Nephron (organoid): ENCODE results near the gene FAT1.
A peak's percentile ranks its signal among the peaks of the same experiment; 100 is the strongest.

Source experiments
- H3K27ac Mint-ChIP-seq, 3 experiments: 2 replicates each; pipeline ENCODE4 v1.8.0; 2020; ENCODE audit warnings: mixed read lengths in 3 of 3, mild to moderate bottlenecking in 2 of 3, moderate library complexity in 1 of 3
- H3K27me3 Mint-ChIP-seq: 2 replicates; pipeline ENCODE4 v1.8.0; 2021; ENCODE audit warnings: low read depth, mild to moderate bottlenecking, moderate library complexity, mixed read lengths
- H3K36me3 Mint-ChIP-seq: 2 replicates; pipeline ENCODE4 v1.8.0; 2020; ENCODE audit warnings: low read depth, mixed read lengths
- H3K4me1 Mint-ChIP-seq: 2 replicates; pipeline ENCODE4 v1.8.0; 2020; ENCODE audit warnings: mixed read lengths
- H3K4me3 Mint-ChIP-seq, 3 experiments: 2 replicates each; pipeline ENCODE4 v1.8.0; 2020; ENCODE audit warnings: mild to moderate bottlenecking in 3 of 3, mixed read lengths in 3 of 3, moderate library complexity in 2 of 3
- H3K9me3 Mint-ChIP-seq: 2 replicates; pipeline ENCODE4 v1.8.0; 2020; ENCODE audit warnings: mixed read lengths
- CTCF ChIP-seq, 3 experiments: fragments of 200-600 bp; sonication (generic); IDR thresholded peaks; one replicate each; pipeline ENCODE4 v1.5.0; 2021; ENCODE audit warnings: antibody characterized with exemption in 3 of 3; ENCODE audit not compliant: unreplicated experiment in 3 of 3

FAT1 gene

GRCh38 chr4:186643501-186644310 is 80.0 kb downstream of the FAT1 start:
- Mint-ChIP-seq H3K27ac (peak overlapping the region; percentile 69 to 95 (median 77)), H3K27me3 (no peaks in the 10 kb centered on the region), H3K4me3 (peak overlapping the region in 2 of 3 experiments; percentile 45 to 57), H3K36me3 (peaks cover 53% of the 10 kb centered on the region), H3K9me3 (no peaks in the 10 kb centered on the region), H3K4me1 (peaks cover 28% of the 10 kb centered on the region)
- TF ChIP-seq CTCF (IDR thresholded peaks at IDR 0.05; ENCODE audit: unreplicated experiment in 3 of 3) = no peak

GRCh38 chr4:186642998-186643397 is 80.7 kb downstream of the FAT1 start:
- peak overlapping the region; percentile 69 to 95 (median 77) for H3K27ac Mint-ChIP-seq
- TF ChIP-seq CTCF (IDR thresholded peaks at IDR 0.05; ENCODE audit: unreplicated experiment in 3 of 3) = no peak
- peaks cover 28% of the 10 kb centered on the region for H3K4me1 Mint-ChIP-seq
- H3K36me3 Mint-ChIP-seq = peaks cover 57% of the 10 kb centered on the region
- H3K9me3 Mint-ChIP-seq = no peaks in the 10 kb centered on the region
- no peaks in the 10 kb centered on the region for H3K27me3 Mint-ChIP-seq
- H3K4me3 Mint-ChIP-seq = no peak overlapping the region

- Mint-ChIP-seq H3K9me3 (no peaks in the 10 kb centered on the region), H3K27me3 (no peaks in the 10 kb centered on the region), H3K27ac (peak overlapping the region; percentile 69 to 95 (median 77)), H3K4me3 (peak overlapping the region in 1 of 3 experiments; percentile 0), H3K4me1 (peaks cover 28% of the 10 kb centered on the region), H3K36me3 (peaks cover 52% of the 10 kb centered on the region)
- no peak for TF ChIP-seq CTCF (IDR thresholded peaks at IDR 0.05; ENCODE audit: unreplicated experiment in 3 of 3)
These were observed 81.1 kb downstream of the FAT1 start for GRCh38 chr4:186642530-186642929.

GRCh38 chr4:186634591-186635128 is 89.0 kb downstream of the FAT1 start:
- H3K9me3 Mint-ChIP-seq = no peaks in the 10 kb centered on the region
- peaks cover 76% of the 10 kb centered on the region for H3K36me3 Mint-ChIP-seq
- H3K4me3 Mint-ChIP-seq = no peak overlapping the region
- H3K27me3 Mint-ChIP-seq = peaks cover 4% of the 10 kb centered on the region
- TF ChIP-seq CTCF (IDR thresholded peaks at IDR 0.05; ENCODE audit: unreplicated experiment in 3 of 3) = no peak
- H3K27ac Mint-ChIP-seq = peak overlapping the region in 2 of 3 experiments; percentile 18 to 38
- H3K4me1 Mint-ChIP-seq = no peaks in the 10 kb centered on the region

GRCh38 chr4:186633844-186634243 is 89.8 kb downstream of the FAT1 start:
- no peaks in the 10 kb centered on the region for H3K9me3 Mint-ChIP-seq
- TF ChIP-seq CTCF (IDR thresholded peaks at IDR 0.05; ENCODE audit: unreplicated experiment in 3 of 3) = no peak
- peaks cover 81% of the 10 kb centered on the region for H3K36me3 Mint-ChIP-seq
- H3K4me1 Mint-ChIP-seq = no peaks in the 10 kb centered on the region
- no peak overlapping the region for H3K4me3 Mint-ChIP-seq
- peaks cover 4% of the 10 kb centered on the region for H3K27me3 Mint-ChIP-seq
- no peak overlapping the region for H3K27ac Mint-ChIP-seq
